ENCODE results near the gene NUDT8.

- TF ChIP-seq POLR2A (IDR thresholded peaks at IDR 0.05) (no peak), CTCF (IDR thresholded peaks at IDR 0.05) (no peak)
Observed at GRCh38 chr11:67596753-67597300, 32.9 kb downstream of the NUDT8 start.

All from adrenal gland (tissue), 5 donors.